Measurements from ENCODE around the gene LRIT2.

The LRIT2 gene

GRCh38 chr10:84237199-84238051, 12.1 kb upstream of the LRIT2 start:
- no peaks in the 10 kb centered on the region for H3K9me3 ChIP-seq (ENCODE audit: low read length)
- no peak overlapping the region for H3K27ac ChIP-seq (ENCODE audit: low read depth, low read length)
- H3K36me3 ChIP-seq (ENCODE audit: insufficient read depth, low read length): no peaks in the 10 kb centered on the region
- H3K4me3 ChIP-seq (ENCODE audit: low read depth in 1 of 2, low read length in 2 of 2): no peak overlapping the region
- H3K4me1 ChIP-seq (ENCODE audit: insufficient read depth, low read length): no peaks in the 10 kb centered on the region
- H3K9ac ChIP-seq (ENCODE audit: low read length): no peak overlapping the region
- peaks cover 5 to 8% of the 10 kb centered on the region in 2 donors for H3K27me3 ChIP-seq (ENCODE audit: control insufficient read depth in 1 of 2, insufficient read depth in 2 of 2, low read length in 2 of 2)

- Histone ChIP-seq H3K36me3 (ENCODE audit: insufficient read depth, low read length) (no peaks in the 10 kb centered on the region), H3K27me3 (ENCODE audit: control insufficient read depth in 1 of 2, insufficient read depth in 2 of 2, low read length in 2 of 2) (peaks cover 5 to 8% of the 10 kb centered on the region in 2 donors), H3K9ac (ENCODE audit: low read length) (no peak overlapping the region), H3K9me3 (ENCODE audit: low read length) (no peaks in the 10 kb centered on the region), H3K27ac (ENCODE audit: low read depth, low read length) (no peak overlapping the region), H3K4me3 (ENCODE audit: low read depth in 1 of 2, low read length in 2 of 2) (no peak overlapping the region), H3K4me1 (ENCODE audit: insufficient read depth, low read length) (no peaks in the 10 kb centered on the region)
Observed at GRCh38 chr10:84236807-84237198, 11.5 kb upstream of the LRIT2 start.

- Histone ChIP-seq H3K9ac (ENCODE audit: low read length) (no peak overlapping the region), H3K27ac (ENCODE audit: low read depth, low read length) (no peak overlapping the region), H3K27me3 (ENCODE audit: control insufficient read depth in 1 of 2, insufficient read depth in 2 of 2, low read length in 2 of 2) (peaks cover 5 to 8% of the 10 kb centered on the region in 2 donors), H3K9me3 (ENCODE audit: low read length) (no peaks in the 10 kb centered on the region), H3K36me3 (ENCODE audit: insufficient read depth, low read length) (no peaks in the 10 kb centered on the region), H3K4me3 (ENCODE audit: low read depth in 1 of 2, low read length in 2 of 2) (no peak overlapping the region), H3K4me1 (ENCODE audit: insufficient read depth, low read length) (no peaks in the 10 kb centered on the region)
Observed at GRCh38 chr10:84235096-84235495, 9.8 kb upstream of the LRIT2 start.

- peaks cover 5 to 8% of the 10 kb centered on the region in 2 donors for H3K27me3 ChIP-seq (ENCODE audit: control insufficient read depth in 1 of 2, insufficient read depth in 2 of 2, low read length in 2 of 2)
- no peak overlapping the region for H3K27ac ChIP-seq (ENCODE audit: low read depth, low read length)
- no peaks in the 10 kb centered on the region for H3K9me3 ChIP-seq (ENCODE audit: low read length)
- H3K4me3 ChIP-seq (ENCODE audit: low read depth in 1 of 2, low read length in 2 of 2): no peak overlapping the region
- H3K36me3 ChIP-seq (ENCODE audit: insufficient read depth, low read length): no peaks in the 10 kb centered on the region
- no peaks in the 10 kb centered on the region for H3K4me1 ChIP-seq (ENCODE audit: insufficient read depth, low read length)
- H3K9ac ChIP-seq (ENCODE audit: low read length): no peak overlapping the region
Observed at GRCh38 chr10:84234479-84234878, 9.1 kb upstream of the LRIT2 start.

GRCh38 chr10:84233940-84234339, 8.6 kb upstream of the LRIT2 start:
- H3K36me3 ChIP-seq (ENCODE audit: insufficient read depth, low read length): no peaks in the 10 kb centered on the region
- no peaks in the 10 kb centered on the region for H3K4me1 ChIP-seq (ENCODE audit: insufficient read depth, low read length)
- H3K9me3 ChIP-seq (ENCODE audit: low read length): no peaks in the 10 kb centered on the region
- H3K27me3 ChIP-seq (ENCODE audit: control insufficient read depth in 1 of 2, insufficient read depth in 2 of 2, low read length in 2 of 2): peaks cover 5 to 8% of the 10 kb centered on the region in 2 donors
- no peak overlapping the region for H3K4me3 ChIP-seq (ENCODE audit: low read depth in 1 of 2, low read length in 2 of 2)
- no peak overlapping the region for H3K27ac ChIP-seq (ENCODE audit: low read depth, low read length)
- H3K9ac ChIP-seq (ENCODE audit: low read length): no peak overlapping the region

GRCh38 chr10:84232376-84232775, 7.0 kb upstream of the LRIT2 start:
- Histone ChIP-seq H3K27ac (ENCODE audit: low read depth, low read length) (no peak overlapping the region), H3K9me3 (ENCODE audit: low read length) (no peaks in the 10 kb centered on the region), H3K4me3 (ENCODE audit: low read depth in 1 of 2, low read length in 2 of 2) (no peak overlapping the region), H3K9ac (ENCODE audit: low read length) (no peak overlapping the region), H3K27me3 (ENCODE audit: control insufficient read depth in 1 of 2, insufficient read depth in 2 of 2, low read length in 2 of 2) (peaks cover 0 to 5% of the 10 kb centered on the region in 2 donors), H3K4me1 (ENCODE audit: insufficient read depth, low read length) (no peaks in the 10 kb centered on the region), H3K36me3 (ENCODE audit: insufficient read depth, low read length) (no peaks in the 10 kb centered on the region)

- no peaks in the 10 kb centered on the region for H3K27me3 ChIP-seq (ENCODE audit: control insufficient read depth in 1 of 2, insufficient read depth in 2 of 2, low read length in 2 of 2)
- no peaks in the 10 kb centered on the region for H3K9me3 ChIP-seq (ENCODE audit: low read length)
- no peak overlapping the region for H3K4me3 ChIP-seq (ENCODE audit: low read depth in 1 of 2, low read length in 2 of 2)
- no peak overlapping the region for H3K9ac ChIP-seq (ENCODE audit: low read length)
- no peaks in the 10 kb centered on the region for H3K36me3 ChIP-seq (ENCODE audit: insufficient read depth, low read length)
- H3K27ac ChIP-seq (ENCODE audit: low read depth, low read length): no peak overlapping the region
- H3K4me1 ChIP-seq (ENCODE audit: insufficient read depth, low read length): no peaks in the 10 kb centered on the region
Observed at GRCh38 chr10:84230359-84230758, 5.0 kb upstream of the LRIT2 start.

GRCh38 chr10:84227810-84228209, 2.5 kb upstream of the LRIT2 start:
- Histone ChIP-seq H3K9ac (ENCODE audit: low read length) (no peak overlapping the region), H3K4me1 (ENCODE audit: insufficient read depth, low read length) (no peaks in the 10 kb centered on the region), H3K27me3 (ENCODE audit: control insufficient read depth in 1 of 2, insufficient read depth in 2 of 2, low read length in 2 of 2) (no peaks in the 10 kb centered on the region)

GRCh38 chr10:84226616-84227015, 1.3 kb upstream of the LRIT2 start:
- no peaks in the 10 kb centered on the region for H3K9me3 ChIP-seq (ENCODE audit: low read length)
- no peaks in the 10 kb centered on the region for H3K36me3 ChIP-seq (ENCODE audit: insufficient read depth, low read length)
- H3K9ac ChIP-seq (ENCODE audit: low read length): no peak overlapping the region
- H3K27ac ChIP-seq (ENCODE audit: low read depth, low read length): no peak overlapping the region
- H3K4me3 ChIP-seq (ENCODE audit: low read depth in 1 of 2, low read length in 2 of 2): no peak overlapping the region
- no peaks in the 10 kb centered on the region for H3K4me1 ChIP-seq (ENCODE audit: insufficient read depth, low read length)
- no peaks in the 10 kb centered on the region for H3K27me3 ChIP-seq (ENCODE audit: control insufficient read depth in 1 of 2, insufficient read depth in 2 of 2, low read length in 2 of 2)

More at GRCh38 chr10:84227810-84228209, 2.5 kb upstream of the LRIT2 start:
- no peak overlapping the region for H3K27ac ChIP-seq (ENCODE audit: low read depth, low read length)
- H3K4me3 ChIP-seq (ENCODE audit: low read depth in 1 of 2, low read length in 2 of 2): no peak overlapping the region
- H3K9me3 ChIP-seq (ENCODE audit: low read length): no peaks in the 10 kb centered on the region
- no peaks in the 10 kb centered on the region for H3K36me3 ChIP-seq (ENCODE audit: insufficient read depth, low read length)

- no peaks in the 10 kb centered on the region for H3K9me3 ChIP-seq (ENCODE audit: low read length)
- H3K36me3 ChIP-seq (ENCODE audit: insufficient read depth, low read length): no peaks in the 10 kb centered on the region
- no peak overlapping the region for H3K9ac ChIP-seq (ENCODE audit: low read length)
- no peak overlapping the region for H3K4me3 ChIP-seq (ENCODE audit: low read depth in 1 of 2, low read length in 2 of 2)
- no peaks in the 10 kb centered on the region for H3K27me3 ChIP-seq (ENCODE audit: control insufficient read depth in 1 of 2, insufficient read depth in 2 of 2, low read length in 2 of 2)
- H3K4me1 ChIP-seq (ENCODE audit: insufficient read depth, low read length): no peaks in the 10 kb centered on the region
- H3K27ac ChIP-seq (ENCODE audit: low read depth, low read length): no peak overlapping the region
Observed at GRCh38 chr10:84224411-84225028, 824 bp downstream of the LRIT2 start.

GRCh38 chr10:84221916-84222315, 3.4 kb downstream of the LRIT2 start:
- H3K36me3 ChIP-seq (ENCODE audit: insufficient read depth, low read length): no peaks in the 10 kb centered on the region
- H3K4me1 ChIP-seq (ENCODE audit: insufficient read depth, low read length): no peaks in the 10 kb centered on the region
- H3K27me3 ChIP-seq (ENCODE audit: control insufficient read depth in 1 of 2, insufficient read depth in 2 of 2, low read length in 2 of 2): no peaks in the 10 kb centered on the region
- H3K4me3 ChIP-seq (ENCODE audit: low read depth in 1 of 2, low read length in 2 of 2): no peak overlapping the region
- no peak overlapping the region for H3K9ac ChIP-seq (ENCODE audit: low read length)
- H3K27ac ChIP-seq (ENCODE audit: low read depth, low read length): no peak overlapping the region
- H3K9me3 ChIP-seq (ENCODE audit: low read length): no peaks in the 10 kb centered on the region

Data from muscle layer of colon (tissue), 2 donors.